Ascending aorta (tissue), 2 donors: ENCODE data around the gene SHISA3. TPM values are rescaled to one million over a fixed set of nuclear protein-coding genes. Genes with fewer than 3 reads are reported as not detected.
A peak's percentile ranks its signal among the peaks of the same experiment; 100 is the strongest.

Source experiments
- DNase-seq, 2 donors: peaks; one replicate each; pipeline ENCODE4 v3.0.0-alpha.2; 2019; ENCODE audit warnings: low spot score in 2 of 2
- H3K27ac ChIP-seq, 2 donors: fragments of 200-600 bp; sonication (generic); one replicate each; pipeline ENCODE4 v1.5.1; 2016 to 2017; ENCODE audit warnings: mild to moderate bottlenecking in 1 of 2
- H3K27me3 ChIP-seq: fragments of 200-600 bp; sonication (generic); one replicate; pipeline ENCODE4 v1.5.1; 2017
- H3K36me3 ChIP-seq, 2 donors: fragments of 200-600 bp; sonication (generic); one replicate each; pipeline ENCODE4 v1.5.1; 2016
- H3K4me1 ChIP-seq, 2 donors: fragments of 200-600 bp; sonication (generic); one replicate each; pipeline ENCODE4 v1.5.1; 2016 to 2017; ENCODE audit warnings: mild to moderate bottlenecking in 1 of 2
- H3K4me3 ChIP-seq, 2 donors: fragments of 200-600 bp; sonication (generic); one replicate each; pipeline ENCODE4 v1.5.1; 2016 to 2017; ENCODE audit warnings: mild to moderate bottlenecking in 1 of 2
- H3K9me3 ChIP-seq, 2 donors: fragments of 200-600 bp; sonication (generic); one replicate each; pipeline ENCODE4 v1.5.1; 2016
- CTCF ChIP-seq, 3 experiments: fragments of 200-600 bp in 2 of 3; fragments of 450-650 bp in 1 of 3; sonication (generic) in 2 of 3; IDR thresholded peaks; one replicate each; pipeline ENCODE4 v1.5.1; 2016 to 2019; ENCODE audit warnings: antibody characterized with exemption in 3 of 3, mild to moderate bottlenecking in 1 of 3, moderate library complexity in 1 of 3
- intact Hi-C: fragments of 100-400 bp; cut with DNase I; formaldehyde crosslinking; loops from one replicate; pipeline ENCODE4 v1.15.1; 2023
- total RNA-seq: library from RNA; depleted of rRNA; stranded (reverse); fragments of >200 nt; gene quantifications from one replicate; pipeline ENCODE4 v1.1.0, GENCODE V29; 2016

SHISA3 gene
- total RNA-seq, 1 donor from 2014 or later: 23.6 TPM

GRCh38 chr4:42412251-42412650 lies 15.0 kb downstream of the SHISA3 start:
- no peaks in the 10 kb centered on the region for H3K36me3 ChIP-seq
- H3K27me3 ChIP-seq: no peaks in the 10 kb centered on the region
- intact Hi-C loops: no loop called here
- TF ChIP-seq CTCF (IDR thresholded peaks at IDR 0.05): no peak
- no peak for DNase-seq
- no peak overlapping the region for H3K4me3 ChIP-seq
- no peaks in the 10 kb centered on the region for H3K9me3 ChIP-seq
- peak overlapping the region; percentile 4 to 12 for H3K27ac ChIP-seq
- H3K4me1 ChIP-seq: peaks cover 0 to 6% of the 10 kb centered on the region in 2 donors

GRCh38 chr4:42415281-42415680 lies 18.0 kb downstream of the SHISA3 start:
- no peaks in the 10 kb centered on the region for H3K36me3 ChIP-seq
- intact Hi-C loops: no loop called here
- no peaks in the 10 kb centered on the region for H3K9me3 ChIP-seq
- no peak for DNase-seq
- TF ChIP-seq CTCF (IDR thresholded peaks at IDR 0.05): no peak
- peaks cover 0 to 6% of the 10 kb centered on the region in 2 donors for H3K4me1 ChIP-seq
- no peak overlapping the region for H3K27ac ChIP-seq
- no peaks in the 10 kb centered on the region for H3K27me3 ChIP-seq
- no peak overlapping the region for H3K4me3 ChIP-seq

- Histone ChIP-seq H3K27me3 (no peaks in the 10 kb centered on the region), H3K9me3 (no peaks in the 10 kb centered on the region), H3K36me3 (peaks cover 0 to 2% of the 10 kb centered on the region in 2 donors), H3K27ac (no peak overlapping the region), H3K4me1 (peaks cover 0 to 6% of the 10 kb centered on the region in 2 donors), H3K4me3 (no peak overlapping the region)
- intact Hi-C loops: no loop called here
- no peak for TF ChIP-seq CTCF (IDR thresholded peaks at IDR 0.05)
- DNase-seq: no peak
Observed at GRCh38 chr4:42416017-42416416, 18.7 kb downstream of the SHISA3 start.

GRCh38 chr4:42417550-42417949 lies 20.3 kb downstream of the SHISA3 start:
- no peak for TF ChIP-seq CTCF (IDR thresholded peaks at IDR 0.05)
- intact Hi-C loops: no loop called here
- Histone ChIP-seq H3K4me3 (no peak overlapping the region), H3K4me1 (no peaks in the 10 kb centered on the region), H3K36me3 (peaks cover 0 to 3% of the 10 kb centered on the region in 2 donors), H3K27ac (no peak overlapping the region), H3K27me3 (no peaks in the 10 kb centered on the region), H3K9me3 (no peaks in the 10 kb centered on the region)
- DNase-seq: no peak

- Histone ChIP-seq H3K36me3 (peaks cover 0 to 3% of the 10 kb centered on the region in 2 donors), H3K4me3 (no peak overlapping the region), H3K9me3 (no peaks in the 10 kb centered on the region), H3K27me3 (no peaks in the 10 kb centered on the region), H3K27ac (no peak overlapping the region), H3K4me1 (no peaks in the 10 kb centered on the region)
- TF ChIP-seq CTCF (IDR thresholded peaks at IDR 0.05): no peak
- no peak for DNase-seq
- intact Hi-C loops: no loop called here
Observed at GRCh38 chr4:42420140-42420539, 22.9 kb downstream of the SHISA3 start.
